Measurements from ENCODE around the gene PPP1R27. TPM values are rescaled to one million over a fixed set of nuclear protein-coding genes. Genes with fewer than 3 reads are reported as not detected.

PPP1R27 gene
- total RNA-seq, 2 donors from 2014 or later: 1.6 TPM; not detected in 1

DNA sequence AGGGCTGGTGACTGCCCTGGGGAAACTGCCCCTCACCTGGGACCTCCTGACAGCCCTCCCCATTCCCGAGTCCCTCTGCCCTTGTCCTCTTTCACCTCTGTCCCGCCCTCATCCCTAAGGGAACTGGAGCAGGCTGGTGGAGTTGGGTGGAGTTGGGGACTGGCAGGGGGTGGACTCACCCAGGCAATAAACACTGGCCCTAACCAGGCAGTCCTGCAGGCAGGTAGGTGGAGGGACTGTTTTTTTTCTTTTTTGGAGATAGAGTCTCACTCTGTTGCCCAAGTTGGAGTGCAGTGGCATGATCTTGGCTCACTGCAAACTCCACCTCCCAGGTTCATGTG, 19.2 kb downstream of the PPP1R27 start:
- DNase-seq (ENCODE audit: low spot score): no peak
- Histone ChIP-seq H3K4me3 (no peak overlapping the region), H3K27me3 (replicated peaks; ENCODE audit: insufficient read depth) (no peaks in the 10 kb centered on the region), H3K36me3 (no peaks in the 10 kb centered on the region), H3K9me3 (no peaks in the 10 kb centered on the region), H3K4me1 (replicated peaks) (no peaks in the 10 kb centered on the region), H3K27ac (no peak overlapping the region)
- TF ChIP-seq POLR2AphosphoS5 (IDR thresholded peaks at IDR 0.05) (no peak), POLR2A (IDR thresholded peaks at IDR 0.05) (no peak)
- TF ChIP-seq, protein P1, sequence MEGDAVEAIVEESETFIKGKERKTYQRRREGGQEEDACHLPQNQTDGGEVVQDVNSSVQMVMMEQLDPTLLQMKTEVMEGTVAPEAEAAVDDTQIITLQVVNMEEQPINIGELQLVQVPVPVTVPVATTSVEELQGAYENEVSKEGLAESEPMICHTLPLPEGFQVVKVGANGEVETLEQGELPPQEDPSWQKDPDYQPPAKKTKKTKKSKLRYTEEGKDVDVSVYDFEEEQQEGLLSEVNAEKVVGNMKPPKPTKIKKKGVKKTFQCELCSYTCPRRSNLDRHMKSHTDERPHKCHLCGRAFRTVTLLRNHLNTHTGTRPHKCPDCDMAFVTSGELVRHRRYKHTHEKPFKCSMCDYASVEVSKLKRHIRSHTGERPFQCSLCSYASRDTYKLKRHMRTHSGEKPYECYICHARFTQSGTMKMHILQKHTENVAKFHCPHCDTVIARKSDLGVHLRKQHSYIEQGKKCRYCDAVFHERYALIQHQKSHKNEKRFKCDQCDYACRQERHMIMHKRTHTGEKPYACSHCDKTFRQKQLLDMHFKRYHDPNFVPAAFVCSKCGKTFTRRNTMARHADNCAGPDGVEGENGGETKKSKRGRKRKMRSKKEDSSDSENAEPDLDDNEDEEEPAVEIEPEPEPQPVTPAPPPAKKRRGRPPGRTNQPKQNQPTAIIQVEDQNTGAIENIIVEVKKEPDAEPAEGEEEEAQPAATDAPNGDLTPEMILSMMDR (IDR thresholded peaks at IDR 0.05): no peak
- intact Hi-C loops (cut with DNase I): no loop called here
- WGBS: 36% methylated on average over 2 of the region's 2 CpGs

DNA sequence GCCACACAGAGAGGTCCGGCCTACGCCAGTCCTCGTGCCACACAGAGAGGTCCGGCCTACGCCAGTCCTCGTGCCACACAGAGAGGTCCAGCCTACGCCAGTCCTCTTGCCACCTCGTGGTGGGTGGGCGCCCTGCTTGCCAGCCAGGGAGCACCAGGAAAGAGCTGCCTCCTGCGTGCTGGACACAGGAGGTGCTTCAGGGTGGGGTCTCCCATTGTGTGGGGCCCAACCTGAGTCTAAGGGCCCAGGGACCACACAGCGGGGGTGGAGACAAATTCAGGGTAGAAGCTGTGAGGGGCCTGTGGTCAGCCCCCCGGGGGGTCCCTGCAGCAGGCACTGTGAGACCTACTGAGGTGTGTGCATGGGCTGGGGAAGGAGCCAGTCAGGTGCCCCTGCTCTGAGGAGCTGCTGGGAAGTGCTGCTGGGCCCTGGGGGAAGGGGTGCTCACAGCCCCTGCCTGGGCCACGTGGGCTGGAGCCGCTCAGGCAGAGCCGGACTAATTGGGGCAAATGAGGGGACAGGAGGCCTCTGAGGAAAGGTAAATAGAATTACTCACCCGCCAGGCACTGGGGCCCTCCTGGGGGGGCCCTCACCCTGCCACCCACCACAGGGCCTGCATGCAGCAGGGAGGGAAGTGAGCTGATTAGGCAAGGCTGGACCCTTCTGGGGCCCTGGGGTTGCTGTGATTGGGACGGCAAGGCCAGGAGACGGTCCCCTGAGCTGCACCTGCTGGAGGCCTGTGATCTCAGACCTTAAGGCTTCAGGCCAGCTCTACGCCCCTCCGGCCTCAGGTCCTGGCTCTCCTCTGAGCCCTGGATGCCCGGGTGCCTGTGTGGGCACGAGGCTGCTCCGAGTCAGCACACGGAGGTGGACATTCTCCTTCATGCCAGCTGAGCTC, 19.9 kb downstream of the PPP1R27 start:
- TF ChIP-seq POLR2AphosphoS5 (IDR thresholded peaks at IDR 0.05) (no peak), POLR2A (IDR thresholded peaks at IDR 0.05) (no peak)
- TF ChIP-seq, protein P1 (IDR thresholded peaks at IDR 0.05): no peak
- 44% methylated on average over 22 of the region's 24 CpGs for WGBS
- Histone ChIP-seq H3K4me1 (replicated peaks) (no peaks in the 10 kb centered on the region), H3K27ac (no peak overlapping the region), H3K27me3 (replicated peaks; ENCODE audit: insufficient read depth) (no peaks in the 10 kb centered on the region), H3K9me3 (no peaks in the 10 kb centered on the region), H3K4me3 (no peak overlapping the region), H3K36me3 (no peaks in the 10 kb centered on the region)
- intact Hi-C loops (cut with DNase I): no loop called here
- no peak for DNase-seq (ENCODE audit: low spot score)

DNA sequence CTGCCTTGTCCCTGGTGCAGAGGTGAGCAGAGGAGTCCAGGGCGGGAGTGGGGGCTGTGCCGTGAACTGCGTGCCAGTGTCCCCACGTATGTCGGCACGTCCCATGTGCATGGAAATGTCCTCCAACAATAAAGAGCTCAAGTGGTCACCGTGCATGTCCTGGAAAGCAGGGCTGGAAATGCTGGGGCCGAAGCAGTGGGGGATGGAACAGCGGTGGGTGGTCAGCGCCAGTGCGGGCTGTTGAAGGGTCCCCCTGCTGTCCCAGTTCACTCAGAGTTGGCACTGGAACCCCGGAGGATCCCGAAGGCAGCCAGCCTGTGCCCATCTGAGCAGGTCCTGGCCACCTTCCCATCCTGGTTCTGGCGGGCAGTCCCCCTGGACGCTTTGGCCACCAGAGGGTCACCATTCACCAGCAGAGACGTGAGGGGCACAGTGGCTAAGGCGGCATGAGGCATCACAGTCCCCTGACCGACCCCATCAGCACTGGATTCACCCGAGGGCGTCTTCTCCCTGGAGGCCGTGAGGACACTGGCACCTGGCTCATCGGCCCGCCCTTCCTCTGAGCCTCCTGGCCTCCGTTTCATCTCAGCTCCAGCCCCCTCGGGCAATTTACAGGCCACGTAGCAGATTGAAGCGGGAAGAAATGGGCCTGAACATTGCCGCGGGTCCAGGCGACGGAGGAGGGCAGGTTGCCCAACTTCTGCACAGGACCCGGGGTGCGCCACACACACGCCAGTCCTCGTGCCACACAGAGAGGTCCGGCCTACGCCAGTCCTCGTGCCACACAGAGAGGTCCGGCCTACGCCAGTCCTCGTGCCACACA, 20.8 kb downstream of the PPP1R27 start:
- TF ChIP-seq, protein P1 (IDR thresholded peaks at IDR 0.05): no peak
- TF ChIP-seq POLR2A (IDR thresholded peaks at IDR 0.05) (no peak), POLR2AphosphoS5 (IDR thresholded peaks at IDR 0.05) (no peak)
- H3K27me3 ChIP-seq (replicated peaks; ENCODE audit: insufficient read depth): no peaks in the 10 kb centered on the region

DNA sequence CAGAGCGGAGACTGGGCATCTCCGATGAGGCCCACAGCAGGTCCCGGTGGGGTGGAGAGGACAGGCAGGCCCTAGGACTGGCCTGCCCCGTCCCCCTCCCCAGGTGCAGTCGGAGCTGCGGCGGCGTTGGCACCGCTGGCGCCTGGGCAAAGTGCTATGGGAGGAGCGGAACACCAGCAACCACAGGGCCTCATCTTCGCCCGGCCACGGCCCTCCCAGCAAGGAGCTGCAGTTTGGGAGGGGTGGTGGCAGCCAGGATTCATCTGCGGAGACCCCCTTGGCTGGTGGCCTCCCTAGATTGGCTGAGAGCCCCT, 21.5 kb downstream of the PPP1R27 start:
- Histone ChIP-seq H3K9me3 (no peaks in the 10 kb centered on the region), H3K36me3 (no peaks in the 10 kb centered on the region), H3K4me3 (no peak overlapping the region), H3K27me3 (replicated peaks; ENCODE audit: insufficient read depth) (no peaks in the 10 kb centered on the region), H3K4me1 (replicated peaks) (no peaks in the 10 kb centered on the region), H3K27ac (no peak overlapping the region)
- intact Hi-C loops (cut with DNase I): no loop called here
- TF ChIP-seq POLR2A (IDR thresholded peaks at IDR 0.05) (no peak), POLR2AphosphoS5 (IDR thresholded peaks at IDR 0.05) (no peak)
- TF ChIP-seq, protein P1 (IDR thresholded peaks at IDR 0.05): no peak
- DNase-seq (ENCODE audit: low spot score): no peak
- WGBS: 88% methylated on average over 7 of the region's 15 CpGs

More for the DNA sequence above, 20.8 kb downstream of the PPP1R27 start:
- 80% methylated on average over 35 of the region's 41 CpGs for WGBS
- H3K4me1 ChIP-seq (replicated peaks): no peaks in the 10 kb centered on the region
- no peak overlapping the region for H3K27ac ChIP-seq
- no peaks in the 10 kb centered on the region for H3K36me3 ChIP-seq
- no peak overlapping the region for H3K4me3 ChIP-seq
- no peaks in the 10 kb centered on the region for H3K9me3 ChIP-seq
- no peak for DNase-seq (ENCODE audit: low spot score)
- intact Hi-C loops (cut with DNase I): no loop called here
